ENCODE data around the gene SLC44A5.

DNA sequence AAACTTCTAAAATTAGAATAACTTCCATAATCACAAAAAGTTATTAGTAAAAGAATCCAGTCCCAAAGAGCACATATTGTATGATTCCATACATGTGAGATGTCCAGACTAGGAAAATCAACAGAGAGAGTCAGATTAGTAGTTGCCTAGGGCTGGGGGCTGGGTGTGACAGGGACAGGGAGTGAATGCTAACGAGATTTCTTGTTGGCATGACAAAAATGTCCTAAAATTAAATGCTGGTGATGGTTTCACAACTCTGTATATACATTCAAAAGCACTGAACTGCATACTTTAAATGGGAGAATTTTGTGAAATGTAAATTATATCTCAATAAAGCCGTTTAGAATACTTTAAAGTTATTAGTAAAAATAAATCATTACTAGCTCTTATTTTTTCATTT lies 92.2 kb downstream of the SLC44A5 start:
- TF ChIP-seq CTCF (IDR thresholded peaks at IDR 0.05) (no peak), POLR2A (IDR thresholded peaks at IDR 0.05) (no peak)

All from thyroid gland (tissue), 4 donors.